H1 (cell line): Measurements from ENCODE around the gene TEAD3. TPM values are rescaled to one million over a fixed set of nuclear protein-coding genes. Genes with fewer than 3 reads are reported as not detected.

Experiments
- EP300 ChIP-seq, 2 experiments: IDR thresholded peaks; 1 replicate in 1 of 2; 2 replicates in 1 of 2; pipeline ENCODE4 v1.6.1; 2011 to 2012; ENCODE audit warnings: low read depth in 2 of 2, low read length in 2 of 2, mild to moderate bottlenecking in 2 of 2, borderline replicate concordance in 1 of 2, inconsistent platforms in 1 of 2, moderate library complexity in 1 of 2
- polyA plus RNA-seq, 7 experiments: library from polyadenylated mRNA; depleted of rRNA in 3 of 7; stranded (reverse) in 5 of 7; unstranded in 2 of 7; fragments of >200 nt in 5 of 7; fragments of 200-250 nt in 2 of 7; gene quantifications; 1 replicate in 5 of 7; 2 replicates in 1 of 7; 4 replicates in 1 of 7; pipeline versions ENCODE4 v1.2.1 to v1.2.3, GENCODE V29; 2011 to 2013; ENCODE audit warnings: missing spikeins in 2 of 7, mixed read lengths in 2 of 7
- total RNA-seq: library from RNA; stranded (reverse); fragmentation: NEBNext Ultra II Directional; extraction: Animal tissue kit (Norgen Biotek cat#: 25700); gene quantifications from 2 replicates; pipeline ENCODE4 v1.2.1, GENCODE V29; 2021
- TF ChIP-seq, protein P1 (sequence below): fragments of 300-600 bp; sonication (generic); IDR thresholded peaks from 2 replicates; pipeline ENCODE4 v1.7.1; 2012; ENCODE audit warnings: low read length, moderate library complexity, mild to moderate bottlenecking, inconsistent platforms; ENCODE audit not compliant: insufficient replicate concordance
- TF ChIP-seq, protein P2 (sequence below): IDR thresholded peaks from 2 replicates; pipeline ENCODE4 v1.6.1; 2011; ENCODE audit warnings: low read length, improper control_type of control experiment

The TEAD3 gene
- total and polyA plus RNA-seq, 2 of the 8 experiments (the other 6 are each of a cell fraction or from before 2014, with no cell fraction given) = 20.1 to 28.7 TPM

DNA sequence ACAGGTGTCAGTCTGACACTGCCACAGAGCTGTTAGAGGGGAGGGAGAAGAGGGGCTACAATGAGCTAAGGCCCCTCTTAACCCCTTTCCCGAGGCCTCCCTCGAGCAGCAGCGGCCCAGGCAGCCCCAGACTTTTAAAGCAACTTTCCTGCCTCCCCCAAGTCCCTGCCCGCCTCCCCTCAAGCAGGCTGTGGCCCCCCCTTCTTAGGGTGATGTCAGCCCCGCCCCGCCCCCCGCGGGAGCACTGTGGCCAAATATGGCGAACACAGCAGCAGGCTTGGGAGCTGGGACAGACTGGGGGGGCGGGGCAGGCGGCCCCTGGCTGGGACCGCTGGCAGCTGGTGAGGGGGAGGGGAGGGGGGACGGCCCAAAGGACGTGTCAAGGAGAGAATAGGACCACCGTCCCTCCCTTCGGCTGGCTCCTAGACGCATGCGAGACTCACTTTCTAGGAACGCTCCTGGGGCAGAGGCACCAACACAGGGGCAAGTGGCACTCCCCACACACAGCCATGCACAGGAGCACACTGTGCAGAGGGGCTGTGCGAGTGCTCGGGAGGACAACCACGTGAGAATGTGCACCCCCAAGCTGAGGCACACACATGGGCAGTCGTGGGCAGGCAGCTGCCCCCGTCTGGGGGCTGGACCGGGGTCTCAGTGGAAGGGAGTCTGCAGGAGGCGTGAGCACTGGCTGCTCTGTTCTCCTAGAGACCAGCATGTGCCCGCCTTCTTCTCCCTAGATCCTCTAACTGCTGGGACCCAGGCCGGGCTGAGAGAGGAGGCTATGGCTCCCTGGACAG, 6.7 kb downstream of the TEAD3 start (continued):
- TF ChIP-seq, protein P1, sequence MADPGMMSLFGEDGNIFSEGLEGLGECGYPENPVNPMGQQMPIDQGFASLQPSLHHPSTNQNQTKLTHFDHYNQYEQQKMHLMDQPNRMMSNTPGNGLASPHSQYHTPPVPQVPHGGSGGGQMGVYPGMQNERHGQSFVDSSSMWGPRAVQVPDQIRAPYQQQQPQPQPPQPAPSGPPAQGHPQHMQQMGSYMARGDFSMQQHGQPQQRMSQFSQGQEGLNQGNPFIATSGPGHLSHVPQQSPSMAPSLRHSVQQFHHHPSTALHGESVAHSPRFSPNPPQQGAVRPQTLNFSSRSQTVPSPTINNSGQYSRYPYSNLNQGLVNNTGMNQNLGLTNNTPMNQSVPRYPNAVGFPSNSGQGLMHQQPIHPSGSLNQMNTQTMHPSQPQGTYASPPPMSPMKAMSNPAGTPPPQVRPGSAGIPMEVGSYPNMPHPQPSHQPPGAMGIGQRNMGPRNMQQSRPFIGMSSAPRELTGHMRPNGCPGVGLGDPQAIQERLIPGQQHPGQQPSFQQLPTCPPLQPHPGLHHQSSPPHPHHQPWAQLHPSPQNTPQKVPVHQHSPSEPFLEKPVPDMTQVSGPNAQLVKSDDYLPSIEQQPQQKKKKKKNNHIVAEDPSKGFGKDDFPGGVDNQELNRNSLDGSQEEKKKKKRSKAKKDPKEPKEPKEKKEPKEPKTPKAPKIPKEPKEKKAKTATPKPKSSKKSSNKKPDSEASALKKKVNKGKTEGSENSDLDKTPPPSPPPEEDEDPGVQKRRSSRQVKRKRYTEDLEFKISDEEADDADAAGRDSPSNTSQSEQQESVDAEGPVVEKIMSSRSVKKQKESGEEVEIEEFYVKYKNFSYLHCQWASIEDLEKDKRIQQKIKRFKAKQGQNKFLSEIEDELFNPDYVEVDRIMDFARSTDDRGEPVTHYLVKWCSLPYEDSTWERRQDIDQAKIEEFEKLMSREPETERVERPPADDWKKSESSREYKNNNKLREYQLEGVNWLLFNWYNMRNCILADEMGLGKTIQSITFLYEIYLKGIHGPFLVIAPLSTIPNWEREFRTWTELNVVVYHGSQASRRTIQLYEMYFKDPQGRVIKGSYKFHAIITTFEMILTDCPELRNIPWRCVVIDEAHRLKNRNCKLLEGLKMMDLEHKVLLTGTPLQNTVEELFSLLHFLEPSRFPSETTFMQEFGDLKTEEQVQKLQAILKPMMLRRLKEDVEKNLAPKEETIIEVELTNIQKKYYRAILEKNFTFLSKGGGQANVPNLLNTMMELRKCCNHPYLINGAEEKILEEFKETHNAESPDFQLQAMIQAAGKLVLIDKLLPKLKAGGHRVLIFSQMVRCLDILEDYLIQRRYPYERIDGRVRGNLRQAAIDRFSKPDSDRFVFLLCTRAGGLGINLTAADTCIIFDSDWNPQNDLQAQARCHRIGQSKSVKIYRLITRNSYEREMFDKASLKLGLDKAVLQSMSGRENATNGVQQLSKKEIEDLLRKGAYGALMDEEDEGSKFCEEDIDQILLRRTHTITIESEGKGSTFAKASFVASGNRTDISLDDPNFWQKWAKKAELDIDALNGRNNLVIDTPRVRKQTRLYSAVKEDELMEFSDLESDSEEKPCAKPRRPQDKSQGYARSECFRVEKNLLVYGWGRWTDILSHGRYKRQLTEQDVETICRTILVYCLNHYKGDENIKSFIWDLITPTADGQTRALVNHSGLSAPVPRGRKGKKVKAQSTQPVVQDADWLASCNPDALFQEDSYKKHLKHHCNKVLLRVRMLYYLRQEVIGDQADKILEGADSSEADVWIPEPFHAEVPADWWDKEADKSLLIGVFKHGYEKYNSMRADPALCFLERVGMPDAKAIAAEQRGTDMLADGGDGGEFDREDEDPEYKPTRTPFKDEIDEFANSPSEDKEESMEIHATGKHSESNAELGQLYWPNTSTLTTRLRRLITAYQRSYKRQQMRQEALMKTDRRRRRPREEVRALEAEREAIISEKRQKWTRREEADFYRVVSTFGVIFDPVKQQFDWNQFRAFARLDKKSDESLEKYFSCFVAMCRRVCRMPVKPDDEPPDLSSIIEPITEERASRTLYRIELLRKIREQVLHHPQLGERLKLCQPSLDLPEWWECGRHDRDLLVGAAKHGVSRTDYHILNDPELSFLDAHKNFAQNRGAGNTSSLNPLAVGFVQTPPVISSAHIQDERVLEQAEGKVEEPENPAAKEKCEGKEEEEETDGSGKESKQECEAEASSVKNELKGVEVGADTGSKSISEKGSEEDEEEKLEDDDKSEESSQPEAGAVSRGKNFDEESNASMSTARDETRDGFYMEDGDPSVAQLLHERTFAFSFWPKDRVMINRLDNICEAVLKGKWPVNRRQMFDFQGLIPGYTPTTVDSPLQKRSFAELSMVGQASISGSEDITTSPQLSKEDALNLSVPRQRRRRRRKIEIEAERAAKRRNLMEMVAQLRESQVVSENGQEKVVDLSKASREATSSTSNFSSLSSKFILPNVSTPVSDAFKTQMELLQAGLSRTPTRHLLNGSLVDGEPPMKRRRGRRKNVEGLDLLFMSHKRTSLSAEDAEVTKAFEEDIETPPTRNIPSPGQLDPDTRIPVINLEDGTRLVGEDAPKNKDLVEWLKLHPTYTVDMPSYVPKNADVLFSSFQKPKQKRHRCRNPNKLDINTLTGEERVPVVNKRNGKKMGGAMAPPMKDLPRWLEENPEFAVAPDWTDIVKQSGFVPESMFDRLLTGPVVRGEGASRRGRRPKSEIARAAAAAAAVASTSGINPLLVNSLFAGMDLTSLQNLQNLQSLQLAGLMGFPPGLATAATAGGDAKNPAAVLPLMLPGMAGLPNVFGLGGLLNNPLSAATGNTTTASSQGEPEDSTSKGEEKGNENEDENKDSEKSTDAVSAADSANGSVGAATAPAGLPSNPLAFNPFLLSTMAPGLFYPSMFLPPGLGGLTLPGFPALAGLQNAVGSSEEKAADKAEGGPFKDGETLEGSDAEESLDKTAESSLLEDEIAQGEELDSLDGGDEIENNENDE = no peak
- TF ChIP-seq EP300 (IDR thresholded peaks at IDR 0.05; ENCODE audit: borderline replicate concordance in 1 of 2, low read depth in 2 of 2, low read length in 2 of 2) = peak in 1 of 2 experiments; percentile 80; a peak in 1 of 3 replicates
- TF ChIP-seq, protein P2, sequence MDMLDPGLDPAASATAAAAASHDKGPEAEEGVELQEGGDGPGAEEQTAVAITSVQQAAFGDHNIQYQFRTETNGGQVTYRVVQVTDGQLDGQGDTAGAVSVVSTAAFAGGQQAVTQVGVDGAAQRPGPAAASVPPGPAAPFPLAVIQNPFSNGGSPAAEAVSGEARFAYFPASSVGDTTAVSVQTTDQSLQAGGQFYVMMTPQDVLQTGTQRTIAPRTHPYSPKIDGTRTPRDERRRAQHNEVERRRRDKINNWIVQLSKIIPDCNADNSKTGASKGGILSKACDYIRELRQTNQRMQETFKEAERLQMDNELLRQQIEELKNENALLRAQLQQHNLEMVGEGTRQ = no peak
